Endothelial cell of umbilical vein (primary cell): ENCODE data around the gene AUTS2.

ENCODE experiments used
- CTCF ChIP-seq, 2 donors: IDR thresholded peaks; 1 replicate in 1 of 2; 2 replicates in 1 of 2; pipeline ENCODE4 v1.5.1; 2011; ENCODE audit warnings: low read length in 2 of 2, mild to moderate bottlenecking in 2 of 2, moderate library complexity in 2 of 2, control low read depth in 1 of 2, inconsistent platforms in 1 of 2, low read depth in 1 of 2; ENCODE audit not compliant: insufficient read depth in 1 of 2; ENCODE audit errors: extremely low read depth in 1 of 2
- EZH2 ChIP-seq: IDR thresholded peaks from 2 replicates; pipeline ENCODE4 v1.6.1; 2012; ENCODE audit warnings: borderline replicate concordance, low read depth, mild to moderate bottlenecking, moderate library complexity, low read length, inconsistent platforms; ENCODE audit not compliant: severe bottlenecking
- MAX ChIP-seq: IDR thresholded peaks from 2 replicates; pipeline ENCODE4 v1.6.1; 2011; ENCODE audit not compliant: insufficient read depth, insufficient read length
- MYC ChIP-seq: IDR thresholded peaks from one replicate; pipeline ENCODE4 v1.6.1; 2011; ENCODE audit warnings: mild to moderate bottlenecking, low read depth, low read length
- POLR2A ChIP-seq: IDR thresholded peaks from 2 replicates; pipeline ENCODE4 v1.6.1; 2012; ENCODE audit warnings: low read depth, mild to moderate bottlenecking, control low read depth, low read length
- POLR2AphosphoS5 ChIP-seq: IDR thresholded peaks from 2 replicates; pipeline ENCODE4 v1.6.1; 2012; ENCODE audit warnings: low read depth, mild to moderate bottlenecking, control low read depth, low read length, moderate library complexity; ENCODE audit not compliant: insufficient read depth

- no peak for TF ChIP-seq POLR2A
- TF ChIP-seq CTCF (IDR thresholded peaks at IDR 0.05; ENCODE audit: extremely low read depth in 1 of 2, insufficient read depth in 1 of 2, low read depth in 1 of 2, low read length in 2 of 2), result no peak
- no peak for TF ChIP-seq MAX
- no peak for TF ChIP-seq MYC
- no peak for TF ChIP-seq POLR2AphosphoS5
- no peak for TF ChIP-seq EZH2
Measured at GRCh38 chr7:69862413-69863064, 264.3 kb downstream of the AUTS2 start.
